Nephron progenitor cell (in vitro differentiated cells): Measurements from ENCODE around the gene GFER.
A peak's percentile ranks its signal among the peaks of the same experiment; 100 is the strongest.

Source experiments
- DNase-seq: peaks from one replicate; pipeline ENCODE4 v3.0.0; 2021
- H3K27ac Mint-ChIP-seq: 2 replicates; pipeline ENCODE4 v1.8.0; 2021; ENCODE audit warnings: mild to moderate bottlenecking, moderate library complexity, mixed read lengths
- H3K27me3 Mint-ChIP-seq: 2 replicates; pipeline ENCODE4 v1.8.0; 2021; ENCODE audit warnings: mild to moderate bottlenecking, low read depth, mixed read lengths; ENCODE audit not compliant: poor library complexity
- H3K36me3 Mint-ChIP-seq: 2 replicates; pipeline ENCODE4 v1.8.0; 2021; ENCODE audit warnings: low read depth, mixed read lengths
- H3K4me1 Mint-ChIP-seq: 2 replicates; pipeline ENCODE4 v1.8.0; 2021; ENCODE audit warnings: mixed read lengths
- H3K4me3 Mint-ChIP-seq: 2 replicates; pipeline ENCODE4 v1.8.0; 2021; ENCODE audit warnings: mild to moderate bottlenecking, moderate library complexity, mixed read lengths
- H3K9me3 Mint-ChIP-seq: 2 replicates; pipeline ENCODE4 v1.8.0; 2021; ENCODE audit warnings: mild to moderate bottlenecking, moderate library complexity, mixed read lengths
- TF ChIP-seq, protein P1 (sequence below): fragments of 200-600 bp; sonication (generic); IDR thresholded peaks from 2 replicates; pipeline ENCODE4 v1.5.0; 2021; ENCODE audit warnings: antibody characterized with exemption

The GFER gene

DNA sequence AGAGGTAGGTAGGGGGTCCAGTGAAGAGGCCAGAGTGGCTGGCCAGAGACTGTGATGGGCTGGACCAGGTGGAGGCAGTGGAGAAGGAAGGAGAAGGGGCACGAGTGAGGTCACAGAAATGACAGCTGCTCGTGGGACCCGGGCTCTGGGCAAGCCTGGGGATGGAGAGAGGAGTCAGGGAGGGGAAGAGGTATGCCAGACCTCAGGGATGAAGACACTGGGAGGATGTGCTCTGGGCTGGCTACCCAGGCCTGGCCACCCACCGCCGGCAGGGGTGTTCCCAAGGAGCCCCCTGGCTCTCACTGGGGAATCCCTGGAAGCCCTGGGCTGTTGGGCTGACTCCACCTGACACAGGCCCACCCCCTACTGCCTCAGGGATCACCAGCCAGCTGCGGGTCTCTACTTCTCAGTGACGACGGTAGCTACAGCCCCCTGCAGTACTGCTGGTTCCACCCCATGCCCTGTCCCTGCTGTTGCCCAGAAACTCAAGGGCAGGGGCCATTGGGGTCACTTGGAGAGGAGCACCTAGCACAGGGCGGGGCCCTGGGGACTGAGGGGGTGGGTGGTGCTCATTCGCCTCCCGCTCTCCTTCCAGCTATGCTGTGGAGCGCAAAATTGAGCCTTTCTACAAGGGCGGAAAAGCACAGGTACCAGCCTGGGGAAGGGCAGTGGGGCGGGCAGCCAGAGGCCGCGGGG lies 10.4 kb upstream of the GFER start:
- H3K4me3 Mint-ChIP-seq = no peak overlapping the region
- no peaks in the 10 kb centered on the region for H3K9me3 Mint-ChIP-seq
- no peak overlapping the region for H3K27ac Mint-ChIP-seq
- DNase-seq = no peak
- H3K27me3 Mint-ChIP-seq = peaks cover 15% of the 10 kb centered on the region
- peaks cover 5% of the 10 kb centered on the region for H3K36me3 Mint-ChIP-seq
- TF ChIP-seq, protein P1, sequence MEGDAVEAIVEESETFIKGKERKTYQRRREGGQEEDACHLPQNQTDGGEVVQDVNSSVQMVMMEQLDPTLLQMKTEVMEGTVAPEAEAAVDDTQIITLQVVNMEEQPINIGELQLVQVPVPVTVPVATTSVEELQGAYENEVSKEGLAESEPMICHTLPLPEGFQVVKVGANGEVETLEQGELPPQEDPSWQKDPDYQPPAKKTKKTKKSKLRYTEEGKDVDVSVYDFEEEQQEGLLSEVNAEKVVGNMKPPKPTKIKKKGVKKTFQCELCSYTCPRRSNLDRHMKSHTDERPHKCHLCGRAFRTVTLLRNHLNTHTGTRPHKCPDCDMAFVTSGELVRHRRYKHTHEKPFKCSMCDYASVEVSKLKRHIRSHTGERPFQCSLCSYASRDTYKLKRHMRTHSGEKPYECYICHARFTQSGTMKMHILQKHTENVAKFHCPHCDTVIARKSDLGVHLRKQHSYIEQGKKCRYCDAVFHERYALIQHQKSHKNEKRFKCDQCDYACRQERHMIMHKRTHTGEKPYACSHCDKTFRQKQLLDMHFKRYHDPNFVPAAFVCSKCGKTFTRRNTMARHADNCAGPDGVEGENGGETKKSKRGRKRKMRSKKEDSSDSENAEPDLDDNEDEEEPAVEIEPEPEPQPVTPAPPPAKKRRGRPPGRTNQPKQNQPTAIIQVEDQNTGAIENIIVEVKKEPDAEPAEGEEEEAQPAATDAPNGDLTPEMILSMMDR = no peak
- peaks cover 20% of the 10 kb centered on the region for H3K4me1 Mint-ChIP-seq

DNA sequence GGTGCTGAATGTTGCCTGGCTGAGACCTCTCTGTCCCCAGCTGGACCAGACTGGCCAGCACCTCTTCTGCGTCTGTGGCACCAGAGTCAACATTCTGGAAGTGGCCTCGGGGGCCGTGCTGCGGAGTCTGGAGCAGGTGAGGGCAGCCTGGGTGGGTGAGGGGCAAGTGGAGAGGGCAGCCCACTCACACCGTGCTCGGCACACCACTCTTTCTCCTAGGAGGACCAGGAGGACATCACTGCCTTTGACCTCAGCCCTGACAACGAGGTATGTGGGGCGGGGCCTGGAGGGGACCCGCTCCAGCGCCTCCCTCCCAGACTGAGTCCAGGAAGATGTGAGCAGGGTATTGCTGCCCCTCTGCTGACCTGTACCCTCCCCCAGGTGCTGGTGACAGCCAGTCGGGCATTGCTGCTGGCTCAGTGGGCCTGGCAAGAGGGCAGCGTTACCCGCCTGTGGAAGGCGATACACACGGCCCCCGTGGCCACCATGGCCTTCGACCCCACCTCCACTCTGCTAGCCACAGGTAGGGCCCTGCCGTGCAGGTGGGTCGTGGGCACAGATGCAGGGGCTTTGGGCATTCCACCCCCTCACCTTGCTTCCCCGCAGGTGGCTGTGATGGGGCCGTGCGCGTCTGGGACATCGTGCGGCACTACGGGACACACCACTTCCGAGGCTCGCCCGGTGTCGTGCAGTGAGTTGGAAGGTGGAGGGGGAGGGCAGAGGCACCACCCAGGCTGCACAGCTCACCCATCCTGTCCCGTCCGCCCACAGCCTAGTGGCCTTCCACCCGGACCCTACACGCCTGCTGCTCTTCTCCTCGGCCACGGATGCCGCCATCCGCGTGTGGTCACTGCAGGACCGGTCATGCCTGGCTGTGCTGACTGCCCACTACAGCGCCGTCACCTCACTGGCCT lies 9.6 kb upstream of the GFER start:
- TF ChIP-seq, protein P1 = no peak
- H3K4me3 Mint-ChIP-seq = peak overlapping the region; percentile 13
- H3K4me1 Mint-ChIP-seq = peaks cover 20% of the 10 kb centered on the region
- no peaks in the 10 kb centered on the region for H3K9me3 Mint-ChIP-seq
- DNase-seq = no peak
- peaks cover 5% of the 10 kb centered on the region for H3K36me3 Mint-ChIP-seq
- H3K27me3 Mint-ChIP-seq = peaks cover 20% of the 10 kb centered on the region
- no peak overlapping the region for H3K27ac Mint-ChIP-seq

DNA sequence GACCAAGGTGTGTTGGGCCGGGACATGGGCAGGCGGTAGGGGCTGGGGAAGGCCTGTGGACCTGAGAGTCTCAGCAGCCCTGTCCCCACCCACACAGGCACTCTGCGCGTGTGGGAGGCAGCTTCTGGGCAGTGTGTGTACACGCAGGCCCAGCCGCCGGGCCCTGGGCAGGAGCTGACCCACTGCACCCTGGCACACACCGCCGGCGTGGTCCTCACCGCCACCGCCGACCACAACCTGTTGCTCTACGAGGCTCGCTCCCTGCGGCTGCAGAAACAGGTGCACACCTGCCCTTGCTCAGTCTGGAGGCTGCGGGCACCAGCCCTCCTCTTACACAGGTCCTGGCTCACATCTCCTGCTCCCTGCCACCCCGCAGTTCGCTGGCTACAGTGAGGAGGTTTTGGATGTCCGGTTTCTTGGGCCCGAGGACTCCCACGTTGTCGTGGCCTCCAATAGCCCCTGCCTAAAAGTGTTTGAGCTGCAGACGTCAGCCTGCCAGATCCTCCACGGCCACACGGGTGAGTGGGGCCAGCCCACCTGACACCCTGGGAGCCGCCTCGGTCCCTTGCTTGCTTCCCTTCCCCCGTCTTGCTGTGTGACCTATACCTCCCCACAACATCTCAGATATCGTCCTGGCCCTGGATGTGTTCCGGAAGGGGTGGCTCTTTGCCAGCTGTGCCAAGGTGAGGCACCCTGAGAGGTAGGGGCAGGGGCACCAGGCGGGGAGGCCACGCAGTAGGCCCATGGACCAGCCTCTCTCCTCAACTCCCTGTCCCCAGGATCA lies 8.4 kb upstream of the GFER start:
- Mint-ChIP-seq H3K4me3 (no peak overlapping the region), H3K9me3 (no peaks in the 10 kb centered on the region), H3K4me1 (peaks cover 20% of the 10 kb centered on the region), H3K27me3 (peaks cover 32% of the 10 kb centered on the region), H3K36me3 (peaks cover 5% of the 10 kb centered on the region), H3K27ac (no peak overlapping the region)
- TF ChIP-seq, protein P1 = no peak
- no peak for DNase-seq

DNA sequence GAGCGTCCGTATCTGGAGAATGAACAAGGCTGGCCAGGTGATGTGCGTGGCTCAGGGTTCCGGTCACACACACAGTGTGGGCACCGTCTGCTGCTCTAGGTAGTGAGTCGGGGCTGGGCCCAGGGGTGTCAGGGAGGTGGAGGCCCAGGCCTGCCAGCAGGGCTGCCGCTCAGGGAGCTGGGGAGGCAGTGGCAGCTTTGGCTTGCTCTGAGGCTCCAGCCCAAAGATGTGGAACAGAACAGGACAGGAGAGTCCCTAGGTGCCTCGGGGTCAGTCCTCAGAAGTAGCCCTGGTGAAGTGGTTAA lies 7.8 kb upstream of the GFER start:
- Mint-ChIP-seq H3K36me3 (peaks cover 5% of the 10 kb centered on the region), H3K27ac (no peak overlapping the region), H3K4me3 (no peak overlapping the region), H3K4me1 (peaks cover 15% of the 10 kb centered on the region), H3K9me3 (no peaks in the 10 kb centered on the region), H3K27me3 (peaks cover 38% of the 10 kb centered on the region)
- DNase-seq = no peak
- TF ChIP-seq, protein P1 = no peak

DNA sequence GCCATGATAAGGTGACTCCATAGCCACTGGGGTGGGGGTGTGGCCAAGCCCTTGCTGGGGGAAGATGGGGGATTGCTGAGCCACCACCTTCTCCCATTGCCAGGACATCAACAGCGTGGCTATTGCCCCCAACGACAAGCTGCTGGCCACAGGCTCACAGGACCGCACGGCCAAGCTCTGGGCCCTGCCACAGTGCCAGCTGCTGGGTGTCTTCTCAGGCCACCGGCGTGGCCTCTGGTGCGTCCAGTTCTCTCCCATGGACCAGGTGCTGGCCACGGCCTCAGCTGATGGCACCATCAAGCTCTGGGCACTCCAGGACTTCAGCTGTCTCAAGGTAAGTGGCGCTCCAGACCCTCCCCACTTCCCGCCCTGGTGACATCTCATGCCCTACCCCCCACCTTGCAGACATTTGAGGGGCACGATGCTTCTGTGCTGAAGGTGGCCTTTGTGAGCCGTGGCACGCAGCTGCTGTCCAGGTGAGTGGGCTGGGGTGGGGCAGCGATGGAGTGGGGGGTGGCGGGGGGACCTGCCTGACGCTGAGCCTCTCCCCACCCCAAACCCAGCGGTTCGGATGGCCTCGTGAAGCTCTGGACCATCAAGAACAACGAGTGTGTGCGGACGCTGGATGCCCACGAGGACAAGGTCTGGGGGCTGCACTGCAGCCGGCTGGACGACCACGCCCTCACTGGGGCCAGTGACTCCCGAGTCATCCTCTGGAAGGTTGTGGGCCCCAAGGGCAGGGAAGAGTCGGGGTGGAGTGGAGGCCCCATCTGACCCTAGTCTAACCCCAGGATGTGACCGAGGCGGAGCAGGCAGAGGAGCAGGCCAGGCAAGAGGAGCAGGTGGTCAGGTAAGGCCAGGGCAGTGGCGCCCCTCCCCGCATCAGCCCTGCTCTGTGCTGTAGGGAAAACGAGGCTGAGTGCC lies 6.8 kb upstream of the GFER start:
- peaks cover 5% of the 10 kb centered on the region for H3K36me3 Mint-ChIP-seq
- DNase-seq = no peak
- peaks cover 46% of the 10 kb centered on the region for H3K27me3 Mint-ChIP-seq
- peaks cover 7% of the 10 kb centered on the region for H3K4me1 Mint-ChIP-seq
- no peak overlapping the region for H3K27ac Mint-ChIP-seq
- TF ChIP-seq, protein P1 = no peak
- no peaks in the 10 kb centered on the region for H3K9me3 Mint-ChIP-seq
- no peak overlapping the region for H3K4me3 Mint-ChIP-seq
